HepG2 (cell line): ENCODE measurements around the gene SERPIND1. TPM values are rescaled to one million over a fixed set of nuclear protein-coding genes. Genes with fewer than 3 reads are reported as not detected.

Experiments
- ATAC-seq: fragments of 200-7000 bp; cut with Tn5 transposase; 3 replicates; pipeline ENCODE4 v1.9.1; 2020; ENCODE audit warnings: mild to moderate bottlenecking, moderate library complexity
- BruUV-seq: library from RNA; stranded (reverse); fragments of 400-500 nt; replicated peaks from 2 replicates; lab custom pipeline; 2021; lab: Mats Ljungman, UMichigan
- CTCF ChIA-PET: fragments of 300-600 bp; formaldehyde crosslinking; extraction: SDS; loops from one replicate; lab custom pipeline; 2021; ENCODE audit warnings: low total read pairs, inconsistent platforms, low intra/inter-chr PET ratio; lab: Yijun Ruan, JAX
- POLR2A ChIA-PET: fragments of 350-600 bp; sonication (Branson Sonifier 250); formaldehyde crosslinking; loops from one replicate; lab custom pipeline; 2020; ENCODE audit warnings: antibody characterized with exemption, inconsistent platforms; lab: Yijun Ruan, JAX
- DNase-seq: peaks from one replicate; pipeline ENCODE4 v3.0.0-alpha.2; 2015; ENCODE audit warnings: low spot score
- FAIRE-seq: peaks from 3 replicates; lab custom pipeline; 2011; peaks lifted over from hg19 to GRCh38; lab: Jason Lieb, UNC
- H2AFZ ChIP-seq: one replicate; pipeline ENCODE4 v1.6.1; 2011; ENCODE audit warnings: low read length, inconsistent platforms
- H3K27ac ChIP-seq: fragments of 300-600 bp; 3 replicates; pipeline ENCODE4 v1.8.0; 2011; ENCODE audit warnings: mixed run types, mild to moderate bottlenecking, mixed read lengths, low read length, inconsistent platforms; ENCODE audit not compliant: insufficient read depth; ENCODE audit errors: extremely low read length
- H3K27me3 ChIP-seq, 2 experiments: fragments of 200-600 bp in 1 of 2; 2 replicates in 1 of 2; 3 replicates in 1 of 2; pipeline versions ENCODE4 v1.6.0 to v1.8.0; 2011; ENCODE audit warnings: low read length in 2 of 2, mild to moderate bottlenecking in 2 of 2, moderate library complexity in 2 of 2, inconsistent platforms in 1 of 2; ENCODE audit not compliant: insufficient read depth in 2 of 2, control insufficient read depth in 1 of 2
- H3K36me3 ChIP-seq, 2 experiments: fragments of 200-600 bp in 1 of 2; replicated peaks in 1 of 2; 2 replicates in 1 of 2; 3 replicates in 1 of 2; pipeline versions ENCODE4 v1.5.1 to v1.8.0; 2011; ENCODE audit warnings: low read length in 2 of 2, inconsistent platforms in 1 of 2; ENCODE audit not compliant: insufficient read depth in 2 of 2, control insufficient read depth in 1 of 2
- H3K4me1 ChIP-seq: 2 replicates; pipeline ENCODE4 v1.5.1; 2012; ENCODE audit warnings: low read length, inconsistent platforms; ENCODE audit not compliant: insufficient read depth
- H3K4me2 ChIP-seq: 2 replicates; pipeline ENCODE4 v1.6.0; 2011; ENCODE audit warnings: low read depth, low read length, inconsistent platforms
- H3K4me3 ChIP-seq, 3 experiments: fragments of 200-600 bp in 1 of 3; sonication (generic), shearing (Covaris generic) in 1 of 3; replicated peaks in 1 of 3; 2 replicates each; pipeline ENCODE4 v1.5.1; 2011 to 2016; ENCODE audit warnings: low read length in 3 of 3, inconsistent platforms in 2 of 3, low read depth in 2 of 3, mild to moderate bottlenecking in 2 of 3, control low read depth in 1 of 3, mixed read lengths in 1 of 3; ENCODE audit not compliant: insufficient read depth in 1 of 3
- H3K79me2 ChIP-seq: one replicate; pipeline ENCODE4 v1.6.1; 2011; ENCODE audit warnings: low read length, inconsistent platforms; ENCODE audit not compliant: insufficient read depth
- H3K9ac ChIP-seq: 2 replicates; pipeline ENCODE4 v1.6.0; 2011; ENCODE audit warnings: mild to moderate bottlenecking, low read depth, low read length, inconsistent platforms; ENCODE audit not compliant: insufficient read depth
- H3K9me3 ChIP-seq: 2 replicates; pipeline ENCODE4 v1.5.1; 2012; ENCODE audit warnings: mild to moderate bottlenecking, low read length
- H4K20me1 ChIP-seq: 2 replicates; pipeline ENCODE4 v1.6.0; 2011; ENCODE audit warnings: inconsistent platforms, mild to moderate bottlenecking, low read length, moderate library complexity; ENCODE audit not compliant: insufficient read depth
- BRF2 ChIP-seq: sonication (generic); formaldehyde crosslinking; IDR thresholded peaks from 2 replicates; pipeline ENCODE4 v1.8.1; 2022; ENCODE audit warnings: mild to moderate bottlenecking, missing genetic modification reagents
- HDAC1 ChIP-seq: sonication (generic); formaldehyde crosslinking; IDR thresholded peaks from 2 replicates; pipeline ENCODE4 v1.5.1; 2020; ENCODE audit warnings: mild to moderate bottlenecking, missing genetic modification reagents
- MBNL3 ChIP-seq: fragments of 250-450 bp; sonication (Bioruptor Pico); conservative IDR thresholded peaks from 2 replicates; pipeline ENCODE4 v1.8.0; 2022; ENCODE audit warnings: mild to moderate bottlenecking, inconsistent platforms
- NFE2L2 ChIP-seq: fragments of 150-350 bp; IDR thresholded peaks from 2 replicates; pipeline ENCODE4 v1.6.1; 2014; ENCODE audit warnings: low read length
- NR3C1 ChIP-seq: sonication (generic); formaldehyde crosslinking; IDR thresholded peaks from 2 replicates; pipeline ENCODE4 v1.4.0; 2020; ENCODE audit warnings: missing genetic modification reagents
- POGK ChIP-seq: sonication (generic); formaldehyde crosslinking; conservative IDR thresholded peaks from 2 replicates; pipeline ENCODE4 v1.8.0; 2022; ENCODE audit warnings: mild to moderate bottlenecking, moderate library complexity, missing genetic modification reagents
- TBL1XR1 ChIP-seq: fragments of 150-350 bp; IDR thresholded peaks from 2 replicates; pipeline ENCODE4 v1.6.1; 2014; ENCODE audit warnings: borderline replicate concordance, low read length; ENCODE audit not compliant: partially characterized antibody
- TCF7L2 ChIP-seq: IDR thresholded peaks from 2 replicates; pipeline ENCODE4 v1.6.1; 2011; ENCODE audit warnings: mild to moderate bottlenecking, low read depth, low read length, moderate library complexity
- ZBTB20 ChIP-seq: sonication (generic); formaldehyde crosslinking; IDR thresholded peaks from 2 replicates; pipeline ENCODE4 v1.8.1; 2023; ENCODE audit warnings: missing genetic modification reagents, low read depth, mild to moderate bottlenecking, borderline replicate concordance
- ZBTB44 ChIP-seq: sonication (generic); formaldehyde crosslinking; IDR thresholded peaks from 2 replicates; pipeline ENCODE4 v1.4.0; 2020; ENCODE audit warnings: missing genetic modification reagents
- ZFP62 ChIP-seq: sonication (generic); formaldehyde crosslinking; IDR thresholded peaks from 2 replicates; pipeline ENCODE4 v1.4.0; 2020; ENCODE audit warnings: missing genetic modification reagents
- ZNF280B ChIP-seq: sonication (generic); formaldehyde crosslinking; IDR thresholded peaks from 2 replicates; pipeline ENCODE4 v1.5.0; 2020; ENCODE audit warnings: missing genetic modification reagents, mild to moderate bottlenecking, borderline replicate concordance
- ZNF30 ChIP-seq: sonication (generic); formaldehyde crosslinking; IDR thresholded peaks from 2 replicates; pipeline ENCODE4 v1.5.0; 2020; ENCODE audit warnings: mild to moderate bottlenecking, missing genetic modification reagents
- ZNF607 ChIP-seq: sonication (generic); formaldehyde crosslinking; IDR thresholded peaks from 2 replicates; pipeline ENCODE4 v1.5.1; 2020; ENCODE audit warnings: missing genetic modification reagents, mild to moderate bottlenecking, borderline replicate concordance
- ZNF883 ChIP-seq: sonication (generic); formaldehyde crosslinking; IDR thresholded peaks from 2 replicates; pipeline ENCODE4 v1.5.1; 2020; ENCODE audit warnings: mild to moderate bottlenecking, missing genetic modification reagents; ENCODE audit errors: not compliant biosample characterization
- WGBS: methylation state at CpG from one replicate; pipeline ENCODE4 v1.1.6; 2017; ENCODE audit warnings: low lambda C conversion rate; 5-methylcytosine and 5-hydroxymethylcytosine counted together
- in situ Hi-C: cut with HindIII; loops from 2 replicates; pipeline ENCODE4 v1.10.0; 2017; ENCODE audit warnings: low pct_unique_long_range_greater_than_20kb; ENCODE audit not compliant: extremely low pct_ligation_motif_present
- intact Hi-C: fragments of 100-400 bp; cut with micrococcal nuclease; formaldehyde crosslinking; loops from one replicate; pipeline ENCODE4 v1.10.0; 2022; ENCODE audit not compliant: unreplicated experiment
- polyA plus RNA-seq, 8 experiments: library from polyadenylated mRNA; depleted of rRNA in 3 of 8; stranded (reverse) in 7 of 8; unstranded in 1 of 8; fragments of >200 nt; fragmentation: Illumina TruSeq in 4 of 8; extraction: Trizol in 4 of 8; gene quantifications; 2 replicates each; pipeline versions ENCODE4 v1.2.1 to v1.2.3, GENCODE V29; 2011 to 2016; ENCODE audit warnings: low read depth in 4 of 8, missing spikeins in 1 of 8, mixed read lengths in 1 of 8; ENCODE audit not compliant: insufficient read depth in 1 of 8
- total RNA-seq, 5 experiments: library from RNA; depleted of rRNA; stranded (reverse); fragments of >200 nt; fragmentation: Illumina TruSeq; extraction: Trizol; gene quantifications; 2 replicates each; pipeline ENCODE4 v1.2.3, GENCODE V29; 2016; ENCODE audit warnings: low read depth in 1 of 5

Gene SERPIND1
- total and polyA plus RNA-seq, 2 of the 13 experiments (the other 11 are each of a cell fraction or from before 2014, with no cell fraction given): 111 to 350 TPM

GRCh38 chr22:20762233-20762796 lies 11.6 kb upstream of the SERPIND1 start (continued):
- TF ChIP-seq POGK (CRISPR knock-in tag) (no peak), MBNL3 (no peak)

- in situ Hi-C loops: no loop called here
- Histone ChIP-seq H3K4me3 (no peak overlapping the region), H3K4me2 (no peak overlapping the region), H4K20me1 (no peaks in the 10 kb centered on the region), H3K27me3 (no peaks in the 10 kb centered on the region; a peak in 1 of 5 replicates), H3K4me1 (peaks cover 7% of the 10 kb centered on the region), H3K9me3 (no peaks in the 10 kb centered on the region), H3K27ac (no peak overlapping the region), H3K36me3 (peaks cover 21 to 44% of the 10 kb centered on the region in 2 experiments), H3K9ac (no peak overlapping the region), H3K79me2 (no peaks in the 10 kb centered on the region), H2AFZ (no peak overlapping the region)
- POLR2A ChIA-PET: no interaction called here
- intact Hi-C loops: no loop called here
- CTCF ChIA-PET: no interaction called here
- no peak for DNase-seq
- WGBS: 94% methylated on average over 12 of the region's 13 CpGs
- no TSS peak for BruUV-seq
- FAIRE-seq: no peak
- ATAC-seq: no peak
- TF ChIP-seq TCF7L2: no peak
- TF ChIP-seq ZBTB44 (CRISPR knock-in tag): no peak
- TF ChIP-seq BRF2: no peak
- no peak for TF ChIP-seq TBL1XR1
- no peak for TF ChIP-seq ZFP62
- TF ChIP-seq ZNF30 (CRISPR knock-in tag): no peak
- TF ChIP-seq ZBTB20 (CRISPR knock-in tag): no peak
- no peak for TF ChIP-seq ZNF280B (CRISPR knock-in tag)
- no peak for TF ChIP-seq HDAC1 (CRISPR knock-in tag)
- TF ChIP-seq ZNF607 (CRISPR knock-in tag): no peak
- TF ChIP-seq NFE2L2: no peak
- TF ChIP-seq ZNF883 (CRISPR knock-in tag): no peak
- no peak for TF ChIP-seq NR3C1 (CRISPR knock-in tag)
Measured at GRCh38 chr22:20763630-20764470, 10.1 kb upstream of the SERPIND1 start.
